ENCODE measurements around the gene ZBTB46. TPM values are rescaled to one million over a fixed set of nuclear protein-coding genes. Genes with fewer than 3 reads are reported as not detected.
"Not testable (repeated sequence)": the region's sequence is repeated elsewhere in the genome, so short reads cannot be mapped to it uniquely, and the experiment has no call there.

ZBTB46 gene
- total RNA-seq, 2 experiments from 2014 or later = 4.6 to 5.5 TPM

DNA sequence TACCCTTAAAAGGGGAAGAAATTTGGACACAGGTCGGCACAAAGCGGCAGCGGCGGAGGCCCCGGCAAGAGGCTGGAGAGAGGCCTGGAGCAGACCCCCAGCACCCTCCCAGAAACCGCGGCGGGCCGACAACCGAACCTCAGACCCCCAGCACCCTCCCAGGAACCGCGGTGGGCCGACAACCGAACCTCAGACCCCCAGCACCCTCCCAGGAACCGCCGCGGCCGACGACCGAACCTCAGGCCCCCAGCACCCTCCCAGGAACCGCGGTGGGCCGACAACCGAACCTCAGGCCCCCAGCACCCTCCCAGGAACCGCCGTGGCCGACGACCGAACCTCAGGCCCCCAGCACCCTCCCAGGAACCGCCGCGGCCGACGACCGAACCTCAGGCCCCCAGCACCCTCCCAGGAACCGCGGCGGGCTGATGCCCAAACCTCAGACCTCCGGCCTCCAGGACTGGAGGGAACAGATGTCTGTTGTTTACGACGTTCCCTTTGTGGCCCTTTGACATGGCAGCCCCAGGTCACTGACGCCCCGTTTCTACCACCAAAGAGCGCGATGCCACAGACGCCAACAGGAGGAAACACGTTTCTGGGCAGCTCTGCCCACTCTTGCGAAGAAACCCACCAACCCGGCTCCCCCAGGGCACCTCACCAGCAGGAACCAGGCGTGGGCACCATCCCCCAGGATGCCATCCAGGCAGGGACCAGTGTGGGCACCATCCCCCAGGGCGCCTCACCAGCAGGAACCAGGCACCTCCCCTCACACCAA lies 28.4 kb downstream of the ZBTB46 start:
- Mint-ChIP-seq H3K9me3 (no peaks in the 10 kb centered on the region), H3K27ac (no peak overlapping the region), H3K4me3 (no peak overlapping the region), H3K4me1 (ENCODE audit: low read depth) (peaks cover 5% of the 10 kb centered on the region), H3K36me3 (no peaks in the 10 kb centered on the region), H3K27me3 (peaks cover 14% of the 10 kb centered on the region)
- intact Hi-C loops (cut with micrococcal nuclease) = no loop called here
- ChIA-PET CTCF (no interaction called here), POLR2A (no interaction called here)
- DNase-seq = no peak

DNA sequence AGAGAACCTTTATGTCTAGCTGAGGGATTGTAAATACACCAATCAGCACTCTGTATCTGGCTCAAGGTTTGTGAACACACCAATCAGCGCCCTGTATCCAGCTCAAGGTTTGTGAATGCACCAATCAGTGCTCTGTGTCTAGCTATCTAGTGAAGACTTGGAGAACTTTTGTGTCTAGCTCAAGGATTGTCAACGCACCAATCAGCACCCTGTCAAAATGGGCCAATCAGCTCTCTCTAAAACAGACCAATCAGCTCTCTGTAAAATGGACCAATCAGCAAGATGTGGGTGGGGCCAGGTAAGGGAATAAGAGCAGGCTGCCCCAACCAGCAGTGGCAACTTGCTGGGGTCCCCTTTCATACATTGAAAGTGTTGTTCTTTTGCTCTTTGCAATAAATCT lies 29.9 kb downstream of the ZBTB46 start:
- H3K4me3 Mint-ChIP-seq; H3K4me1 Mint-ChIP-seq (ENCODE audit: low read depth); intact Hi-C loops (cut with micrococcal nuclease); H3K36me3 Mint-ChIP-seq; DNase-seq; H3K9me3 Mint-ChIP-seq; H3K27ac Mint-ChIP-seq: not testable (repeated sequence)
- POLR2A ChIA-PET = interaction anchor here (0.6 kb wide), 1 partner anchor 18 kb away, joined by 3 read pairs; no protein-coding TSS in a partner anchor
- CTCF ChIA-PET = interaction anchor here (1.5 kb wide), 1 partner anchor 15 kb away, joined by 6 read pairs; no protein-coding TSS in a partner anchor
- H3K27me3 Mint-ChIP-seq = peaks cover 14% of the 10 kb centered on the region

DNA sequence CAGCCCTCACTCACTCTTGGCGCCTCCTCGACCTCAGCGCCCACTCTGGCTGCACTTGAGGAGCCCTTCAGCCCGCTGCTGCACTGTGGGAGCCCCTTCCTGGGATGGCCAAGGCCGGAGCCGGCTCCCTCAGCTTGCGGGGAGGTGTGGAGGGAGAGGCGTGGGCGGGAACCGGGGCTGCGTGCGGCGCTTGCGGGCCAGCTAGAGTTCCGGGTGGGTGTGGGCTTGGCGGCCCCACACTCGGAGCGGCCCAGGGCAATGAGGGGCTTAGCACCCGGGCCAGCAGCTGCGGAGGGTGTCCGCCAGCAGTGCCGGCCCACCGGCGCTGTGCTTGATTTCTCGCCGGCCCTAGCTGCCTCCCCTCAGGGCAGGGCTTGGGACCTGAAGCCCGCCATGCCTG lies 30.7 kb downstream of the ZBTB46 start:
- POLR2A ChIA-PET = interaction anchor here (0.6 kb wide), 1 partner anchor 18 kb away, joined by 3 read pairs; no protein-coding TSS in a partner anchor
- intact Hi-C loops (cut with micrococcal nuclease); H3K4me1 Mint-ChIP-seq (ENCODE audit: low read depth): not testable (repeated sequence)

DNA sequence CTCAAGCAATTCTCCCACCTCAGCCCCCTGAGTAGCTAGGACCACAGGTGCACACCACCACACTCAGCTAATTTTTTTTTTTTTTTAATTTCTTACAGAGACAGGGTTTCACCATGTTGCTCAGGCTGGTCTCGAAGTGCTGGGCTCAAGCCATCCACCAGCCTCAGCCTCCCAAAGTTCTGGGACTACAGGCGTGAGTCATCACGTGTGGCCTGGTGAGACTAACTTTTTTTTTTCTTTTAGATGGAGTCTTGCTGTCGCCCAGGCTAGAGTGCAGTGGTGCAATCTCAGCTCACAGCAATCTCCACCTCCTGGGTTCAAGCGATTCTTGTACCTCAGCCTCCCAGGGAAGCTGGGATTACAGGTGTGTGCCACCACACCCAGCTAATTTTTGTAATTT lies 31.9 kb downstream of the ZBTB46 start:
- DNase-seq; H3K9me3 Mint-ChIP-seq; H3K27ac Mint-ChIP-seq; CTCF ChIA-PET; H3K36me3 Mint-ChIP-seq; H3K4me3 Mint-ChIP-seq; H3K4me1 Mint-ChIP-seq (ENCODE audit: low read depth); POLR2A ChIA-PET: not testable (repeated sequence)
- peaks cover 19% of the 10 kb centered on the region for H3K27me3 Mint-ChIP-seq
- intact Hi-C loops (cut with micrococcal nuclease) = loop anchor here (5.0 kb wide), 1 partner anchor 262 kb away; the partner anchor contains the start of gene PTK6

More for the DNA sequence above, 30.7 kb downstream of the ZBTB46 start:
- CTCF ChIA-PET, H3K9me3 Mint-ChIP-seq, H3K27ac Mint-ChIP-seq, H3K36me3 Mint-ChIP-seq, DNase-seq, H3K4me3 Mint-ChIP-seq: not testable (repeated sequence)
- H3K27me3 Mint-ChIP-seq = peaks cover 14% of the 10 kb centered on the region

DNA sequence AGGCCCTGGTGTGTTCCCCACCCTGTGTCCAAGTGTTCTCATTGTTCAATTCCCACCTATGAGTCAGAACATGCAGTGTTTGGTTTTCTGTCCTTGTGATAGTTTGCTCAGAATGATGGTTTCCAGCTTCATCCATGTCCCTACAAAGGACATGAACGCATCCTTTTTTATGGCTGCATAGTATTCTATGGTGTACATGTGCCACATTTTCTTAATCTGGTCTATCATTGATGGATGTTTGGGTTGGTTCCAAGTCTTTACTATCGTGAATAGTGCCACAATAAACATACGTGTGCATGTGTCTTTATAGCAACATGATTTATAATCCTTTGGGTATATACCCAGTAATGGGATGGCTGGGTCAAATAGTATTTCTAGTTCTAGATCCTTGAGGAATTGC lies 33.9 kb downstream of the ZBTB46 start:
- DNase-seq; H3K4me1 Mint-ChIP-seq (ENCODE audit: low read depth); H3K27ac Mint-ChIP-seq; H3K9me3 Mint-ChIP-seq; POLR2A ChIA-PET; H3K36me3 Mint-ChIP-seq; H3K4me3 Mint-ChIP-seq; CTCF ChIA-PET: not testable (repeated sequence)
- H3K27me3 Mint-ChIP-seq = peaks cover 15% of the 10 kb centered on the region
- intact Hi-C loops (cut with micrococcal nuclease) = loop anchor here (2.0 to 5.0 kb wide), 2 partner anchors 90 to 260 kb away; partner anchors contain the start of genes ARFRP1 and PTK6

DNA sequence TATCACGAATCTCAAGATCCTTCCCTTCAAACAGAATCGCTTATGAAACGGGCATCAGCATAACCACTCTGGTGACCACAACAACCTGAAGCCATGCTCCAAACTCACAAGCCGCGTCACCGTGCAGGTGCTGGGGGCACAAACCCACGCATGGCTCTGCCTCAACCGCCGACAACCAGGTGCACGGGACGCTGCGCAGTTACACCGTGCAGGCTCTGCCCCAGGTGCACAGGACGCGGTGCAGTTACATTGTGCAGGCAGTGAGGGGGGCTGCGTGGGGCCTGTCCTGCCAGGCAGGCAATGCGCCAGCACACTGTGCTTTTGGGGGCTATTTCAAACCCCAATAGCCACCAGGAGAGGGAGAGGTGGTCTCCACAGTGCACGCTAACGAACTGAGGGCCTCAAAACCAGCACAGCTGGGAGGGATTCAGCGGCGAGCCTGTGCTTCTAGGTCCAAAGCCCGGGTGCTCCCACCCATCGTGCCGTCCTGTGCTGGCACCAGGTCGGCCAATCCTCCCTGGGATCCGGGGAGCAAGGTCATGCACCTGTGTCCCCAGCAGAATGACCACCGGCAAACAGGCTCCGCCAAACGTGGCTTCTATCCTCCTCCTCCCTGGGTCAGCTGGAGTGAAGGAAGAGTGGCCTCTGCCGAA lies 35.8 kb downstream of the ZBTB46 start:
- intact Hi-C loops (cut with micrococcal nuclease) = loop anchor here (5.0 kb wide), 1 partner anchor 258 kb away; the partner anchor contains the start of gene PTK6
- Mint-ChIP-seq H3K4me1 (ENCODE audit: low read depth) (peaks cover 3% of the 10 kb centered on the region), H3K27me3 (peaks cover 10% of the 10 kb centered on the region), H3K36me3 (no peaks in the 10 kb centered on the region), H3K27ac (no peak overlapping the region), H3K9me3 (no peaks in the 10 kb centered on the region), H3K4me3 (no peak overlapping the region)
- ChIA-PET CTCF (interaction anchor here (0.6 to 1.4 kb wide), 7 partner anchors 9 to 178 kb away, joined by 3 to 8 read pairs (median 4); partner anchors contain the start of genes ARFRP1 and ZGPAT), POLR2A (no interaction called here)
- no peak for DNase-seq

DNA sequence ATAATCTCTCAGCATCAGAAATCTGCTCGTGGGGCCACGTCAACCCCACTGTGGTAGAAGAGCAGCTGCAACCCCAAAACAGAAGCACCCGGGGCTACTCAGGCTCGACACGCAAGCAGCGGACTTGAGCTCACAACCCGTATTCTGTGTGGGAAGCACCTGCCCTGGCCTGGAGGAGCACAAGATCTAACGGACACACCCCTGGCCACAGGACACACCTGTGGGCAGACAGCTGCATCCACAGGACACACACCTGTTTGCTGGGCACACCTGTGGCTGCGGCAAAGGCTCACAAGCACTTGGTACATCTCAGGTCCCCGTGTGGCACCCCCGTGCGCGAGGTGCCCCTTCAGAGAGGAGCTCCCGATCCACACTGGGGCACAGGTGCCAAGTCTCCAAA lies 36.5 kb downstream of the ZBTB46 start:
- POLR2A ChIA-PET = no interaction called here
- peaks cover 3% of the 10 kb centered on the region for H3K4me1 Mint-ChIP-seq (ENCODE audit: low read depth)
- H3K4me3 Mint-ChIP-seq = no peak overlapping the region
- H3K36me3 Mint-ChIP-seq = no peaks in the 10 kb centered on the region
- intact Hi-C loops (cut with micrococcal nuclease) = loop anchor here (5.0 kb wide), 1 partner anchor 257 kb away; the partner anchor contains the start of gene PTK6
- no peak for DNase-seq
- no peak overlapping the region for H3K27ac Mint-ChIP-seq
- peaks cover 10% of the 10 kb centered on the region for H3K27me3 Mint-ChIP-seq
- H3K9me3 Mint-ChIP-seq = no peaks in the 10 kb centered on the region
- CTCF ChIA-PET = interaction anchor here (0.6 to 1.4 kb wide), 5 partner anchors 8 to 256 kb away, joined by 3 to 6 read pairs (median 3); partner anchors contain the start of genes ARFRP1 and ZGPAT

- CTCF ChIA-PET = interaction anchor here (1.2 kb wide), 1 partner anchor 8 kb away, joined by 3 read pairs; no protein-coding TSS in a partner anchor
- H3K36me3 Mint-ChIP-seq = no peaks in the 10 kb centered on the region
- H3K27me3 Mint-ChIP-seq = peaks cover 10% of the 10 kb centered on the region
- H3K27ac Mint-ChIP-seq = no peak overlapping the region
- intact Hi-C loops (cut with micrococcal nuclease) = no loop called here
- peaks cover 3% of the 10 kb centered on the region for H3K4me1 Mint-ChIP-seq (ENCODE audit: low read depth)
- POLR2A ChIA-PET = no interaction called here
- DNase-seq = no peak
- no peak overlapping the region for H3K4me3 Mint-ChIP-seq
- no peaks in the 10 kb centered on the region for H3K9me3 Mint-ChIP-seq
Observed at GRCh38 chr20:63792866-63793265, 38.2 kb downstream of the ZBTB46 start.

GRCh38 chr20:63791497-63792156 lies 39.4 kb downstream of the ZBTB46 start:
- peaks cover 3% of the 10 kb centered on the region for H3K4me1 Mint-ChIP-seq (ENCODE audit: low read depth)
- no peaks in the 10 kb centered on the region for H3K9me3 Mint-ChIP-seq
- ChIA-PET CTCF (no interaction called here), POLR2A (no interaction called here)
- intact Hi-C loops (cut with micrococcal nuclease) = no loop called here
- peaks cover 10% of the 10 kb centered on the region for H3K27me3 Mint-ChIP-seq
- no peak overlapping the region for H3K27ac Mint-ChIP-seq
- no peaks in the 10 kb centered on the region for H3K36me3 Mint-ChIP-seq
- H3K4me3 Mint-ChIP-seq = no peak overlapping the region
- DNase-seq = no peak

DNA sequence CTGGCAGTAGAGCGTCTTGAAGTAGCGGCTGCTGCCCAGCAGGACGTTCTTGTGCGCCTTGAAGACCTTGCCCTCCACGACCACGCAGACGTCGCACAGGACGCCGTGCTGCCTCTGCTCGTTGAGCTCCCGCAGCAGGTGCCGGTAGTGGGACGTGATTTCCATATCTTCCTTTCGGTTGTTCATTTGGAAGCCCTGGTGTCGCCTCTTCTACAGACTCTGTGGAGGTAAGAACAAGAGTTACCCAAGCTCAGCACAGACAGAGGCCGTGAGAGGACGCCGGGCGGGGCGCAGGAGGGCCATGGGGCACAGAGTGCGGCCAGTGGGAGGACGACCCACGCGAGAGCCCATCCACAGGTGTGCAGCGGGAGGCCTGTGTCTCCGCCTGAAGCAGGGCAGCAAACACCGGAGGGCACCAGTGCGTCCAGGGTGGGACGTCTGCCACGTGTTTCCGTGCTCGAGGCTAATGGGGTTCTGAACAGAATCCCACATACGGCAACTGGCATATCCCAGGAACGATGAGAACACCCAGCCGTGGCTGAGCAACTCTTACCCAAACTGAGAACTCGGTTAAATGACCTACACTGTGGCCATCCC lies 40.4 kb downstream of the ZBTB46 start:
- no peak for DNase-seq
- Mint-ChIP-seq H3K9me3 (no peaks in the 10 kb centered on the region), H3K27ac (no peak overlapping the region), H3K27me3 (peaks cover 10% of the 10 kb centered on the region), H3K36me3 (no peaks in the 10 kb centered on the region), H3K4me1 (ENCODE audit: low read depth) (no peaks in the 10 kb centered on the region), H3K4me3 (no peak overlapping the region)
- intact Hi-C loops (cut with micrococcal nuclease) = no loop called here
- POLR2A ChIA-PET = no interaction called here
- CTCF ChIA-PET = interaction anchor here (1.3 kb wide), 1 partner anchor 83 kb away, joined by 5 read pairs; the partner anchor contains the start of genes ARFRP1 and ZGPAT

- H3K36me3 Mint-ChIP-seq = no peaks in the 10 kb centered on the region
- no peak for DNase-seq
- peaks cover 6% of the 10 kb centered on the region for H3K27me3 Mint-ChIP-seq
- H3K4me1 Mint-ChIP-seq (ENCODE audit: low read depth) = no peaks in the 10 kb centered on the region
- CTCF ChIA-PET = interaction anchor here (1.3 kb wide), 1 partner anchor 82 kb away, joined by 5 read pairs; the partner anchor contains the start of genes ARFRP1 and ZGPAT
- H3K27ac Mint-ChIP-seq = no peak overlapping the region
- no peak overlapping the region for H3K4me3 Mint-ChIP-seq
- no peaks in the 10 kb centered on the region for H3K9me3 Mint-ChIP-seq
- intact Hi-C loops (cut with micrococcal nuclease) = loop anchor here (5.0 kb wide), 1 partner anchor 182 kb away; no protein-coding TSS in a partner anchor
- POLR2A ChIA-PET = no interaction called here
Observed at GRCh38 chr20:63789836-63790571, 41.1 kb downstream of the ZBTB46 start.
